HG02943 (cell line): Measurements from ENCODE around the gene LGMN.
A peak's percentile ranks its signal among the peaks of the same experiment; 100 is the strongest.

Source experiments
- ATAC-seq: cut with Tn5 transposase; IDR thresholded peaks from one replicate; pipeline ENCODE4 v1.9.1; 2021; ENCODE audit warnings: mild to moderate bottlenecking, low read depth, moderate library complexity; ENCODE audit not compliant: unreplicated experiment

Gene LGMN

DNA sequence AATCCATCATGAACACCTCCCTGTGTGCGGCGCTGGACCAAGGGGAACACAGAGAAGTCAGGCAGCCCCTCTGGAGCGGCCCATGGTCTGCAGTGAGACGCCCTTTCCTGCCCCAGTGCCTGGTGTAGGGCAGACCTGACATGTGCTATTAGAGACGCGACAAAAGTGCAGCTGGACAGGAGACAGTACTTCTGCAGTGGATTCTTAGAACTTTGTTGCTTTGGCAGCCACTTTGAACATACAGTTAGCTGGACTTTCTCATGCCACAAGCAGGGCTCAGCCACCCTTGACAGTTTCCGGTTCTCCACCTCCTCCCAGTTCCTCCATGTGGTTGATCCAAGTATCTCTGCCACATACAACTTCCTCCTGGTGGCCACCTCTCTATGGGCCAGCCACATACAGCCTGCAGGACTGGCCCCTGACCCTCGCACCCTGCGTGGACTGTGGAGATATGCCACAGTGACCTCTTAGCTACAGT, 45.9 kb downstream of the LGMN start:
- no peak for ATAC-seq

DNA sequence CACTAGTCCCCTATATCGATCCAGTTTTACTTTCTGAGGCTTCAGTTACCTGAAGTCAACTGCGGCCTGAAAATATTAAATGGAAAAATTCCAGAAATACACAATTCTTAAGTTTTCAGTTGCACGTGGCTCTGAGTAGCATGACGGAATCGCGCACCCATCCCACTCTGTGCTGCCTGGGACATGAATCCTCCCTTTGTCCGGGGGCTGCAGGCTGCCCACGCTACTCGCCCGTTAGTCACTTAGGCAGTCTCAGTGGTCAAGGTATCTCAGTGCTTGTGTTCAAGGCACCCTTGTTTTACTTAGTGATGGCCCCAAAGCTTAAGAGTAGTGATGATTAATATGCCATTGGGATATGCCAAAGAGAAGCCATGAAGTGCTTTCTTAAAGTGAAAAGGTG, 46.6 kb downstream of the LGMN start:
- no peak for ATAC-seq

GRCh38 chr14:92698393-92698792, 50.0 kb downstream of the LGMN start:
- ATAC-seq = no peak

DNA sequence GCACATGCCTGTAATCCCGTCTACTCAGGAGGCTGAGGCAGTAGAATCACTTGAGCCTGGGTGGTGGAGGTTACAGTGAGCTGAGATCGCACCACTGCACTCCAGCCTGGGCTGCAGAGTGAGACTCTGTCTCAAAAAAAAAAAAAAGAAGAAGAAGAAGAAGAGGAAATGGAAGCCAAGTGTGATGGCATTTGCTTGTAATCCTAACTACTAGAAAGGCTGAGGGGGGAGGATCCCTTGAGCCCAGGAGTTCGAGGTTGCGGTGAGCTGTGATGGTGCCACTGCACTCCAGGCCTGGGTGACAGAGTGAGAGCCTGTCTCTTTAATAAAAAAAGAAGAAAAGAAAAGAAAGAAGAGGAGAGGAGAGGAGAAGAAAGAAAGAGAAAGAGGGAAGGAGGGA, 52.1 kb downstream of the LGMN start:
- no peak for ATAC-seq

GRCh38 chr14:92695562-92695961, 52.9 kb downstream of the LGMN start:
- no peak for ATAC-seq

DNA sequence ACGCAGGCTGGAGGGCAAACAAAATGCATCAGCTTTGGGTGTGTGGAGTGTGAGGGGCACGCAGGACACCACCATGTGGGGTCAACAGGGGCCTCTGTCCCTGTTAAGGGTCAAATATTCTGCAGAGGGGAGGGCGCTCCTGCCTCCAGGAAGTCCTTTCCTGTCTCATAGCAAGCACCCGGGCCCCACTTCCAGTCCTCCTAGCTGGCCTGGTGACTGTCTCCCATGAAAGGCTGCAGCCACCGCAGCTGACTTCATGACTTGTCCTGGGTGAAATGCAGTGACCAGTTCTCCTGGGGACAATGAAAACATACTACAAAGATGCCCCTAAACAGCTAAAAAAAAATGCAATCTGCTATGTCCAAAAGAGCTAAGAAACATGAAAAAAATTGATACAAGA, 53.6 kb downstream of the LGMN start:
- ATAC-seq = no peak

DNA sequence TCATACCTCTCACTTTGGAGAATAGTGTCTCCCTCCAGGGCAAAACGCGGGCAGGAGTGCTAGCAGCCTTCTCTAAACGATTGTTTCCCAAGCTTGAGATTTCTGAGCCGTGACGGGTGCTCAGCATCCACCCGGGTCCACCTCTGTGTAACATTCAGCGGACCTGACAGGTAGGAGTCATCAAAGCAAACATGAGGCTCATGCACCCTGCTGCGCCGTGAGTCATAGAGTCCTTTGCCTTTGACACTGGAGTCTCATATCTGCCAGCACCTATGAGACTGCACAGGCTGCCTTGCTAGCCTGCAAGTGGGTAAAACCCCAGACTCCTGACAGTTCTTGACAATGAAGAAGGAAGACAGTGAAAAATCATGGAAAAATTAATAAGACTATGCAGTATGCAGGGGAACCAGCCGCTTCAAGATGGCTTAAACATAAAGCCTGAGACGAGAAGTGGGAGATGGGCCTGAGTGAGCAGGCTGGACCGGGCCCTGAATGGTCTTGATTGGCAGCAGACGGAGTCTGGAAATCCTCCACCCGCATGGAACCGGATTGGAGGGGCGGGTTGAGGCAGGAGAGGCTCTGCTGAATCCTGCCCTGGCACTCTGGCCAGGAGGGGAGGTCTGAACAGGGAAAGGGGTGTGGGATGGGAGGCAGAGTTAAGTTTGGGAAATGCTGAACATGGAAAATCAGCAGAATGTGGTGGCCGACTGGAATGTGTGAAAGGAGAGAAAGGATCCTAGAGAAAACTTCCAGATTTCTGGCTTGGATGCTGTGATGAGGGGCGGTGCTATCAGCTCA, 54.2 kb downstream of the LGMN start:
- no peak for ATAC-seq

- ATAC-seq = no peak
These were observed 55.6 kb downstream of the LGMN start for GRCh38 chr14:92692822-92693226.

DNA sequence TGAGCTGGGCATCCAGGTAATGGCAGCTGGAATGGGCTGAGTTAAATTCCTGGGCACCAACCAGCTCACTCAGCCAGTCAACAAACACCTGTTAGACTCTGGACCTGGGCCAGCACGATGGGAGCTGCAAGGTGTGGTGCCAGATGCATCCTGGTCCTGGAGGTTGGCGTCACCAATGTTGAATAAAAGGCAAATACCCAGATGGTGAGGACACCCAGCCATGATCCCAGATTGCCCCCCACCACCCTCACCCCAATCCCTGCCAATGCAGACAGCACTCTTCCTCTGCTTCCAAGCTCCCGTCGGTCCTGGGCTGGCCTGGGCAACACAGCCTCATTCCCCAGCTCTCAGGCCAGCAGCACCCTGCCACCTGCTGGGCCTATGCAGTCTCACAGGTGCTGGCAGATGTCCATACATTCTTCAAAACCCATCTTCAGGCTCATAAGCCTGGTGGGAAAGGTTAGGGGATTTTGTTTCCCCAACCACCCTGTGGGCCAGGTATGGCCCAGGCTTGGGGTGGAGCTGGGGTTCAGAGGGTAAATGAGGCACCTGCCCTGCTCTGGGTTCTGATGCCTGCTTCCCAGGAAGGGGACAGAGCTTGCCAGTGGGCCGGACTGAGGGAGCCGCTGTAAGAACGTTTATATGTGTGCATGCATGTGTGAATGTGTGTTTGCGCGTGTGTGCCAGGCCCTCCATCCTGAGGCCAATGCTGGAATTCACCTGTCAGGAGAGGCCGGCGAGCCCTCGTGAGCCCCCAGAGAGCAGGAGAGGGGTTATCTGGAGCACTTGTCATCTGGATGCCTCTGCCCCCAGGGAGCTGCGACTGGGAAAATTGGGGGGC, 58.0 kb downstream of the LGMN start:
- ATAC-seq = no peak

DNA sequence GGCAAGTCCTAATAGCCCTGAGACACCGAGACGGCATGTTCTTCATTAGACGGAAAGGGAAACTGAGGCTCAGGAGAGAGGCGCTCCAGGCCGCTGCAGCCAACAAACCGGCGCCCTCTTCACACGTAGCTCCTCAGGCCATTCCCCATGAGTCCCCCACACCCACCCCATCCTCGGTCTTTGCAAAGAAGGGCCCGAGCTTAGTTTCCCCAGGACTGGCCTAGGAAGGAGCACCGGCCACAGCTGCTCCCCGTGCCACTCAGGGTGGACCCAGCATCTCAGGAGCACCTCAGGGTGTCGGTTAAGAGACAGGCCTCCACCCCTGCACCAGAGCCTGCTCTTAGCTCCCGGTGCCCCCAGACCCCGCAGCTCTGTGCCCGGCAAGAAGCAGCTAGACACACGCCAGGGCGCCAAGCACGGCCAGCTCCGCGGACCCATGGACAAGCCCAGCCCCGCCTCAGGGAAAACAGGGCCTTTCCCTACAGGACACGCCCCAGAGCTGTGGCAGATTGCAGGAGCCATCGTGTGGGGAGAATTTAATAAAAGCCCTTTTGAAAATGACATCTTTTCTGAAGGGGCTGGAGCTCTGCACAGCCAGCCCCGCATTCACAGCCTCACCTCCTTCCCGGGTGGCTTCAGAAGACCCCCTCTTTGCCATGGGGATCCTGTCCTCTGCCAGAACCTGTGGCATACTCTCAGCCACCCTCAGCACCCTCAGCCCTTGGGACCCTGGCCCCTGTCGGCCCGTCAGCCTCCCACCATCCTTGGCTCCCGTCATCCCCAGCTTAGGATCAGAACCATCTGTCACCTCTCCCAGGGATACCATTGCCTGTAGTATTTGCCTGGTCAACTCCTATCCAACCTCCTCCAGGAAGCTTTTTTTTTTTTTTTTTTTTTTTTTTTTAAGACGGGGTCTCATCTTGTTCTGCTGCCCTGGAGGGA, 59.7 kb downstream of the LGMN start:
- ATAC-seq = no peak

DNA sequence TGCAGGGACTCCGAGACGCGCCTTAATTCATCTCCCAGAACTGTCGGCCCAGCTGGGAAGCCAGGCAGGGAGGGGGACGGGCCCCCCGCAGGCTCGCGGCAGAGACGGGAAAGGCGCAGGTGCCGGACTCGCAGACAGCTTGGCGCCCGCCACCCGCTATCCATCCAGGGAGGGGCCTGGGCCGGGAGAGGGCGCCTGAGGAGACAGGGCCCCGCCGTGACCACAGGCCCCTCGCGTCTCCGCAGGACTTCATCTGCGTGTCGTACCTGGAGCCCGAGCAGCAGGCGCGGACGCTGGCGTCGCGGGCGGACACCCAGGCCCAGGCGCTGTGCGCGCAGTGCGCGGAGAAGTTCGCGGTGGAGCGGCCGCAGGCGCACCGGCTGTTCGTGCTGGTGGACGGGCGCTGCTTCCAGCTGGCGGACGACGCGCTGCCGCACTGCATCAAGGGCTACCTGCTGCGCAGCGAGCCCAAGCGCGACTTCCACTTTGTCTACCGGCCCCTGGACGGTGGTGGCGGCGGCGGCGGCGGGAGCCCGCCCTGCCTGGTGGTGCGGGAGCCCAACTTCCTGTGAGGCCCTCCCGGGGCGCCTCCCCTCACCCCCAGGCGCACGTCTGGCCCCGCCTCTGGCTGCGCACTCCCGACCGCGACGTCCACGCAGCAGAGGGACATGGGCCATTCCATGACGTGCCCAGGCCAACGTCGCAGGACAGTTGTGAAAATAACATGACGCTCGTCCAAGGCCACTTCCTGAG, 60.6 kb downstream of the LGMN start:
- no peak for ATAC-seq

DNA sequence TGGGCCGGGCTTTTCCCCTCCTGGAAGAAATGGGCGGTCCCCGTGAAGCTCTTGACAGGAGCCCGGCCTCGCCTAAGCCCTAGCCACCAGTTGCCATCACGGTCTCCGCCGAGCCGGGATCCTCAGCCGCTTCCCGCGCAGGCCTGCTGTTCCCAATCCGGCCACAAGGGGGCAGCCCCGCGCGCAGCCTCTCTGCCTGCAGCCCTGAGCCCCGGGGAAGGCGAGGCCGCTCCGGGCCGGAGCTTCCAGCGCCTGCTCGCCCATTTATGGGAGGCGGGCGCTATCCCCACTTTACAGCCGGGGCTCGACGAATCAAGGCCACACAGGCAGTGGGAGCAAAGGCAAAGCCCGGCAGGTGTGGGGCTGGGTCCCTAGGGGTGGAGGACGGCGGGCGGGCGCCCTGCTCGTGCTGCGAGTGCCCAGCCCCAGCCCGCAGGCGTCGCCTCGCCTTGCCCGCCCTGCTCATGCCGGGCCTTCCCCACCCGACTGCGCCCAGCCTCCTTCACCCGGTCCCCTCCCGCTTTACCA, 61.5 kb downstream of the LGMN start:
- ATAC-seq = peak; percentile 60

GRCh38 chr14:92686411-92686899, 62.0 kb downstream of the LGMN start:
- no peak for ATAC-seq

DNA sequence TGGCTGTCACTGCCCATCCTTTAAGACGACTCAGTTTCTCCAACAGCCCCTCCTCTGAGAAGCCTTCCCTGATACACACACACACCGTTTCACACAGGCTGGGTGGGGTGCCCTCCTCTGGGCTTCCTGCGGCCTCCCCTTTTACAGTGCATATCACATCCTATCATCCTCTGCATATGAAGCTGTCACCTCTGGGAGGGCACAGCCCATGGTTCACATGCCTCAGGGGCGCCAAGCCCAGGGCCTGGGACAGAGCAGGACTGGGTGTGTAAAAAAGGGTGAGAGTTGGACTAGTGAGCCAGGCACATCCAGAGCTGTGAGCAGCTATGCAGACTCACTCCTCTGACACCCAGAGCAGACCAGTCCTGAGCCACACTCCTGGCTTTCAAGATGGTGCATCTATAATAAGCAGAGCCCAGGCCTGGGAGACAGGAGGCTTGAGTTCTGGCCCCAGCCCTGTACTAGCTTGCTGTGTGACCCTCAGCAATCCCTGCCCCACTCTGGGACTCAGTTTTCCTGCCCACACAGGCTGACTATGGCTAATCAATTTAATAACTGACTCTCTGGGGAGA, 62.6 kb downstream of the LGMN start:
- no peak for ATAC-seq

GRCh38 chr14:92684801-92685560, 63.4 kb downstream of the LGMN start:
- no peak for ATAC-seq

- ATAC-seq = no peak
These were observed 65.4 kb downstream of the LGMN start for GRCh38 chr14:92683041-92683440.

- ATAC-seq = no peak
These were observed 67.4 kb downstream of the LGMN start for GRCh38 chr14:92680781-92681650.
